Liver (tissue), 9 donors: Measurements from ENCODE around the gene MAPT. TPM values are rescaled to one million over a fixed set of nuclear protein-coding genes. Genes with fewer than 3 reads are reported as not detected.
"Not testable (repeated sequence)": the region's sequence is repeated elsewhere in the genome, so short reads cannot be mapped to it uniquely, and the experiment has no call there.

Source experiments
- DNase-seq: peaks from one replicate; pipeline ENCODE4 v3.0.0-alpha.2; 2017; ENCODE audit warnings: low spot score
- H3K27ac ChIP-seq, 2 donors: one replicate each; pipeline ENCODE4 v1.7.0; 2013; ENCODE audit warnings: inconsistent platforms in 2 of 2, low read length in 2 of 2, control low read depth in 1 of 2, low read depth in 1 of 2, mild to moderate bottlenecking in 1 of 2
- H3K27me3 ChIP-seq, 4 donors: one replicate each; pipeline versions ENCODE4 v1.6.1 to v1.7.0; 2013; ENCODE audit warnings: low read length in 3 of 4, inconsistent platforms in 1 of 4, mild to moderate bottlenecking in 1 of 4, moderate library complexity in 1 of 4; ENCODE audit not compliant: control insufficient read depth in 4 of 4, insufficient read depth in 4 of 4
- H3K36me3 ChIP-seq, 4 donors: one replicate each; pipeline versions ENCODE4 v1.6.1 to v1.7.0; 2013; ENCODE audit warnings: low read length in 3 of 4, mild to moderate bottlenecking in 3 of 4, low read depth in 1 of 4, moderate library complexity in 1 of 4; ENCODE audit not compliant: control insufficient read depth in 4 of 4, insufficient read depth in 3 of 4
- H3K4me1 ChIP-seq, 4 donors: one replicate each; pipeline versions ENCODE4 v1.6.1 to v1.7.0; 2013; ENCODE audit warnings: low read length in 3 of 4, mild to moderate bottlenecking in 3 of 4, moderate library complexity in 1 of 4; ENCODE audit not compliant: control insufficient read depth in 4 of 4, insufficient read depth in 4 of 4
- H3K4me3 ChIP-seq, 3 donors: one replicate each; pipeline versions ENCODE4 v1.6.1 to v1.7.0; 2013; ENCODE audit warnings: low read length in 3 of 3, control low read depth in 1 of 3, low read depth in 1 of 3, mild to moderate bottlenecking in 1 of 3
- H3K9ac ChIP-seq, 2 donors: one replicate each; pipeline ENCODE4 v1.7.0; 2013; ENCODE audit warnings: low read length in 2 of 2, mild to moderate bottlenecking in 2 of 2, moderate library complexity in 2 of 2, control low read depth in 1 of 2, low read depth in 1 of 2
- H3K9me3 ChIP-seq, 4 donors: one replicate each; pipeline versions ENCODE4 v1.6.1 to v1.7.0; 2013; ENCODE audit warnings: low read length in 3 of 4; ENCODE audit not compliant: control insufficient read depth in 4 of 4
- EGR1 ChIP-seq, 2 donors: IDR thresholded peaks; 2 replicates each; pipeline ENCODE4 v1.6.1; 2016 to 2018; ENCODE audit warnings: antibody characterized with exemption in 2 of 2, low read depth in 2 of 2
- FOXA1 ChIP-seq: IDR thresholded peaks from 2 replicates; pipeline ENCODE4 v1.6.1; 2016; ENCODE audit warnings: antibody characterized with exemption
- FOXA2 ChIP-seq: IDR thresholded peaks from 2 replicates; pipeline ENCODE4 v1.6.1; 2016; ENCODE audit warnings: antibody characterized with exemption
- GABPA ChIP-seq, 2 donors: IDR thresholded peaks in 1 of 2; conservative IDR thresholded peaks in 1 of 2; 2 replicates each; pipeline ENCODE4 v1.6.1; 2016; ENCODE audit warnings: antibody characterized with exemption in 2 of 2, mild to moderate bottlenecking in 1 of 2, moderate library complexity in 1 of 2
- HNF4A ChIP-seq, 2 donors: conservative IDR thresholded peaks; 2 replicates each; pipeline ENCODE4 v1.6.1; 2016; ENCODE audit warnings: antibody characterized with exemption in 2 of 2, mild to moderate bottlenecking in 2 of 2
- HNF4G ChIP-seq: IDR thresholded peaks from 2 replicates; pipeline ENCODE4 v1.6.1; 2016; ENCODE audit warnings: antibody characterized with exemption
- JUND ChIP-seq, 2 donors: IDR thresholded peaks; 2 replicates each; pipeline ENCODE4 v1.6.1; 2016; ENCODE audit warnings: antibody characterized with exemption in 2 of 2
- RAD21 ChIP-seq, 2 donors: IDR thresholded peaks; 2 replicates each; pipeline ENCODE4 v1.6.1; 2016; ENCODE audit warnings: antibody characterized with exemption in 2 of 2, mild to moderate bottlenecking in 2 of 2
- RXRA ChIP-seq, 2 donors: IDR thresholded peaks; 2 replicates each; pipeline ENCODE4 v1.6.1; 2017 to 2018; ENCODE audit warnings: antibody characterized with exemption in 2 of 2, mild to moderate bottlenecking in 1 of 2
- SP1 ChIP-seq: IDR thresholded peaks from 2 replicates; pipeline ENCODE4 v1.6.1; 2018; ENCODE audit warnings: antibody characterized with exemption, mild to moderate bottlenecking
- TAF1 ChIP-seq: conservative IDR thresholded peaks from 2 replicates; pipeline ENCODE4 v1.6.1; 2016; ENCODE audit warnings: antibody characterized with exemption, mild to moderate bottlenecking
- YY1 ChIP-seq: IDR thresholded peaks from 2 replicates; pipeline ENCODE4 v1.6.1; 2016; ENCODE audit warnings: antibody characterized with exemption, mild to moderate bottlenecking
- ZBTB33 ChIP-seq: IDR thresholded peaks from 2 replicates; pipeline ENCODE4 v1.6.1; 2016; ENCODE audit warnings: antibody characterized with exemption
- WGBS: extraction: QIAGEN DNeasy Blood & Tissue Kit; methylation state at CpG from one replicate; pipeline ENCODE4 v1.1.7; 2013; 5-methylcytosine and 5-hydroxymethylcytosine counted together
- polyA plus RNA-seq, 2 donors: library from polyadenylated mRNA; stranded (reverse) in 1 of 2; unstranded in 1 of 2; fragments of 200-250 nt in 1 of 2; fragments of >200 nt in 1 of 2; fragmentation: Nextera tagmentation in 1 of 2; extraction: Ambion mirVana in 1 of 2; gene quantifications; one replicate each; pipeline versions ENCODE4 v1.2.1 to v1.2.3, GENCODE V29; 2013 to 2015
- total RNA-seq, 2 donors: library from RNA; depleted of rRNA; stranded (reverse); fragments of >200 nt; gene quantifications; one replicate each; pipeline ENCODE4 v1.2.3, GENCODE V29; 2014
- TF ChIP-seq, protein P1 (sequence below): IDR thresholded peaks from 2 replicates; pipeline ENCODE4 v1.6.1; 2016; ENCODE audit warnings: antibody characterized with exemption
- TF ChIP-seq, protein P2 (sequence below): IDR thresholded peaks from 2 replicates; pipeline ENCODE4 v1.6.1; 2016; ENCODE audit warnings: antibody characterized with exemption, mild to moderate bottlenecking
- donor health status: healthy.
- donor health status: healthy.
- donor health status: healthy.
- donor health status: healthy.
- donor health status: healthy.

Gene MAPT
- total and polyA plus RNA-seq, 4 donors, result 0.05 to 0.67 (median 0.27) TPM

- H3K4me3 ChIP-seq, result no peak overlapping the region
- no peak overlapping the region for H3K9ac ChIP-seq
- H3K9me3 ChIP-seq, result no peaks in the 10 kb centered on the region
- TF ChIP-seq FOXA2 (no peak), JUND (IDR thresholded peaks at IDR 0.05) (no peak), GABPA (IDR thresholded peaks at IDR 0.05 in 1 of 2, conservative IDR thresholded peaks at IDR 0.05 in 1 of 2) (no peak), FOXA1 (no peak), YY1 (no peak), EGR1 (IDR thresholded peaks at IDR 0.05; ENCODE audit: low read depth in 2 of 2) (no peak), ZBTB33 (no peak), RAD21 (IDR thresholded peaks at IDR 0.05) (no peak), HNF4G (no peak), SP1 (no peak), HNF4A (conservative IDR thresholded peaks at IDR 0.05) (no peak)
- TF ChIP-seq, protein P1, sequence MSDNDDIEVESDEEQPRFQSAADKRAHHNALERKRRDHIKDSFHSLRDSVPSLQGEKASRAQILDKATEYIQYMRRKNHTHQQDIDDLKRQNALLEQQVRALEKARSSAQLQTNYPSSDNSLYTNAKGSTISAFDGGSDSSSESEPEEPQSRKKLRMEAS, result no peak
- no peaks in the 10 kb centered on the region for H3K4me1 ChIP-seq
- H3K36me3 ChIP-seq, result no peaks in the 10 kb centered on the region
- H3K27me3 ChIP-seq, result no peaks in the 10 kb centered on the region
- WGBS, result 93% methylated on average over 14 of the region's 14 CpGs
- no peak for DNase-seq
- no peak overlapping the region for H3K27ac ChIP-seq
Observed at GRCh38 chr17:46020023-46020761, 125.8 kb downstream of the MAPT start.

DNA sequence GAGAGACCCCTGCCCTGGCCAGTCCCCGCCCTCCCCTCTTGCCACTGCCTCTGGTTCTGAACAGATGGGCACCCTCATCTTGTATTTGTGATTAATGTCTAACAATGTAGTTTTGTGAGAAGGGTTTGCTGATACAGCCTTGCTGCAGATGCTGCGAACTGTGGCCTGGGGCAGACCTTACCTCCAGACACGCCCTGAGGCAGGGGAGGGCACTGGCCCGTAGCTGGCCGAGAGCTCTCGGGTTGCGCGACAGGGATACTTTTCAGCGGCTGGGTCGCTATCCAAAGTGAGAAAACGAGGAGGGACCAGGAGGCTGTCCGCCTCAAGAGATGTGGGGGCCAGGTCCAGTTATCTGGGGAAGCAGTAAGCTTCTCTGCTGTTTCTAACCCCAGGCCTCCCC, 126.6 kb downstream of the MAPT start:
- no peak overlapping the region for H3K27ac ChIP-seq
- no peaks in the 10 kb centered on the region for H3K27me3 ChIP-seq
- no peak overlapping the region for H3K4me3 ChIP-seq
- no peak for DNase-seq
- H3K4me1 ChIP-seq, result no peaks in the 10 kb centered on the region
- no peak overlapping the region for H3K9ac ChIP-seq
- peaks cover 0 to 2% (median 0%) of the 10 kb centered on the region in 4 donors for H3K36me3 ChIP-seq
- TF ChIP-seq HNF4A (conservative IDR thresholded peaks at IDR 0.05), result no peak
- no peak for TF ChIP-seq SP1
- no peak for TF ChIP-seq JUND (IDR thresholded peaks at IDR 0.05)
- no peak for TF ChIP-seq ZBTB33
- TF ChIP-seq RXRA (IDR thresholded peaks at IDR 0.05), result no peak
- TF ChIP-seq RAD21 (IDR thresholded peaks at IDR 0.05), result no peak
- TF ChIP-seq TAF1, result no peak
- TF ChIP-seq, protein P2, sequence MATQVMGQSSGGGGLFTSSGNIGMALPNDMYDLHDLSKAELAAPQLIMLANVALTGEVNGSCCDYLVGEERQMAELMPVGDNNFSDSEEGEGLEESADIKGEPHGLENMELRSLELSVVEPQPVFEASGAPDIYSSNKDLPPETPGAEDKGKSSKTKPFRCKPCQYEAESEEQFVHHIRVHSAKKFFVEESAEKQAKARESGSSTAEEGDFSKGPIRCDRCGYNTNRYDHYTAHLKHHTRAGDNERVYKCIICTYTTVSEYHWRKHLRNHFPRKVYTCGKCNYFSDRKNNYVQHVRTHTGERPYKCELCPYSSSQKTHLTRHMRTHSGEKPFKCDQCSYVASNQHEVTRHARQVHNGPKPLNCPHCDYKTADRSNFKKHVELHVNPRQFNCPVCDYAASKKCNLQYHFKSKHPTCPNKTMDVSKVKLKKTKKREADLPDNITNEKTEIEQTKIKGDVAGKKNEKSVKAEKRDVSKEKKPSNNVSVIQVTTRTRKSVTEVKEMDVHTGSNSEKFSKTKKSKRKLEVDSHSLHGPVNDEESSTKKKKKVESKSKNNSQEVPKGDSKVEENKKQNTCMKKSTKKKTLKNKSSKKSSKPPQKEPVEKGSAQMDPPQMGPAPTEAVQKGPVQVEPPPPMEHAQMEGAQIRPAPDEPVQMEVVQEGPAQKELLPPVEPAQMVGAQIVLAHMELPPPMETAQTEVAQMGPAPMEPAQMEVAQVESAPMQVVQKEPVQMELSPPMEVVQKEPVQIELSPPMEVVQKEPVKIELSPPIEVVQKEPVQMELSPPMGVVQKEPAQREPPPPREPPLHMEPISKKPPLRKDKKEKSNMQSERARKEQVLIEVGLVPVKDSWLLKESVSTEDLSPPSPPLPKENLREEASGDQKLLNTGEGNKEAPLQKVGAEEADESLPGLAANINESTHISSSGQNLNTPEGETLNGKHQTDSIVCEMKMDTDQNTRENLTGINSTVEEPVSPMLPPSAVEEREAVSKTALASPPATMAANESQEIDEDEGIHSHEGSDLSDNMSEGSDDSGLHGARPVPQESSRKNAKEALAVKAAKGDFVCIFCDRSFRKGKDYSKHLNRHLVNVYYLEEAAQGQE, result no peak
- TF ChIP-seq, protein P1, result no peak
- no peak for TF ChIP-seq YY1
- TF ChIP-seq FOXA1, result no peak
- 96% methylated on average over 12 of the region's 12 CpGs for WGBS
- H3K9me3 ChIP-seq, result no peaks in the 10 kb centered on the region

GRCh38 chr17:46023366-46023765, 129.0 kb downstream of the MAPT start:
- not testable (repeated sequence) for H3K9ac ChIP-seq, H3K27me3 ChIP-seq, H3K4me1 ChIP-seq, H3K36me3 ChIP-seq, H3K4me3 ChIP-seq, H3K27ac ChIP-seq, H3K9me3 ChIP-seq, DNase-seq
- 93% methylated on average over 7 of the region's 7 CpGs for WGBS
